NAMALWA (cell line): ENCODE measurements around the gene NLGN1.

Source experiments
- DNase-seq: peaks from one replicate; pipeline ENCODE4 v3.0.0-alpha.2; 2015; ENCODE audit warnings: low spot score

Gene NLGN1

GRCh38 chr3:173770011-173770410 is 372.5 kb downstream of the NLGN1 start:
- DNase-seq = no peak

DNA sequence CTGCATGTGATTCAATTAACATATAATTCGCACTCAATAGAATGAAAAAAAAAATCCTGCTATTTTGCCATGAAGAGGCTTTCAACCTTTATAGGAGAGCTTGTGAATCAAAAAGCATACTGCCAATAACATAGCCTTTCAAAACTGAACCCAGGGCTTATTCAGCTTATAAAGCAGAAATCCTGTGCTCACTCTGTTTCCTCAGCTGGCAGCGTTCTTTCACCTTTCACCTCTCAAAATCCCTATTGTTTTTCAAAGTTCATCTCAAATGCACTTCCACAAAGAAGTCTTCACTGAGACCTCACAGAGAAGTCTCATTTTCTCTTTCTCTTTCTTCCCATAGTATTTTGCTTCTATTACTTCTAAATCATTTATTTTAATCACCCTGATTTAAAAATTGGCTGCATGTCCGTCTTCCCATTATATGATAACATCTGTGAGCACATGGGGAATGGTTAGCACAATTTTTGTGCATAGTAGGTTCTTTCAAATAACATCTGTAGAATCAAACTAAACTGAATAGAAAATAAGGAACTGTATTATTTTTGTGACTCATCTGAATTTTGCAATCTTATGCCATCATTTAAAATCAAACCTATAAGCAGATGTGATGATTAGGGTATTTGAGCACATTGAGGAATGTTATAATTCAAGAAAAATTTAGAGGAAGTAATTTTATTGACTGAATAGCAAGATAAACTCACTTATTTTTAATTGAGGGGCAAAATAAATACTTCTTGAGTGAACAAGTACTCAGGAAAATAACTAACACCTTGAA is 373.4 kb downstream of the NLGN1 start:
- no peak for DNase-seq

- DNase-seq = no peak
Measured at GRCh38 chr3:173773800-173774199, 376.3 kb downstream of the NLGN1 start.

DNA sequence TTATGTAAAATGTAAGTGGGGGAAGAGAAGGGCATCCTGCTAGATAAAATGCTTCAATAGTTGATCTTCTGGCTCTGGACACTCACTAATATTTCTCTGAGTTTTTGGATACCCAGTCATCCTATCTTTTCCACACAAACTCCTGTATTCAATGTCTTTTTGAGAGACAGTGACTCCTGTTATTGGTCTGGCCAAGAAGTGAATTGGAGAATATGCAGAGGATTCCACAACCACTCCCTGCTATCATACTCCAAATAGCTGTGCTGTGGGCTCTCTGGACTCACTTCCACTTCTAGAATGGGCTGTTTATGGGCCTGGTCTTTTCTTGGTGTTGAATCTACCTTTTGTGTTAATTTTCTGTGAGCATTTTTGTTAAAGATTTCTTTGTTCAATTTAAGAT is 376.8 kb downstream of the NLGN1 start:
- DNase-seq = no peak

DNA sequence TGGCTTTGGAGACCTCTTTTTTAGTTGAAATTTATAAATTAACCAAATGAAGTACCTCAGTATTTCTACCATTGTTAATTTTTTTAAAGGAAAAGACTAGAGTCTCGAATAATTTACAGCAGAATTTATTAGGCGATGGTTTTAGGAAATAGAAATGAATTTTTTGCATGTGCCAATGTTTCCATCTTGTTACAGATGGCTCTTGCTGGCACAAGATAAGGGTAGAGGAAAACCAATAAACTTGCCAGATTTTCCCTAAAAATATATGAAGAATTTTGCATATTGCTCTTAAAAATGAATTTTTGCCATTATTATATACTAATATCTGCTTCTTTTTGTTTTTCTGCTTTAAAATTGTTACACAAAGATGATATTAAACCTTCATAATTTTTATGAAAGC is 380.7 kb downstream of the NLGN1 start:
- DNase-seq = no peak

DNA sequence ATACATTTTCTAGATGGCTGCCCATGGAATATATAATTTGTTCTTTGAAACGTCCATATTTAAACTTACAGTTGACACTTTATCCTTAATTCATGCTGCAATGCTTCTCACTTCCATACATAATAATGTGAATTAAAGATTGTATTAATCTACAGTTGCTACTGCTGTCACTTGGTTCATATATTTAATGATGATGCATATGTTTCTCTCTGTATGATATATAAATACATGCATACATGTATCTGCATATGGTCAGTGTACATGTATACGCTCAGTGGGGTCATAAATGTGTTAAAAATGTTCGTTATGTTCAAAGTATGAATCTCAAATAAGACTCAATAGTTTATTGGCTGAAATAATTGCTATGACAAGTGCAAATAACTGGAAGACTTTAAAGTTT is 382.5 kb downstream of the NLGN1 start:
- DNase-seq = no peak

DNA sequence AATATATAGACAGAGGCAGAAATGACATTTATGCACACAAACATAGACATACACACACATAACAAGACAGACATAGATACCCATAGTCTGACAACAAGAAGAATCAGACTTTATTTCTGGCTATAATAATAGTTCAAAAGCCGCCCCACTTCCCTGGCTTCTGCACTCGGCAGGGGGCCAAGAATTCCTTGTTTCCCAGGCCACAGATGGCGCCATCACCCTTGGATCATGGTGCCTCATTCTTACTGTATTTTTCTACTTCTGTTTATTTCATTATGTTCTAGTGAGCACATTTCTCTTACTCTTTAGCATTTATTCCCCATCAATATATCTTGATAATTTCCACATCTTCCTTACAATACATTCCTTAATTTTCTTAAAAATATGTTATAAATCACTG is 387.5 kb downstream of the NLGN1 start:
- DNase-seq = no peak

DNA sequence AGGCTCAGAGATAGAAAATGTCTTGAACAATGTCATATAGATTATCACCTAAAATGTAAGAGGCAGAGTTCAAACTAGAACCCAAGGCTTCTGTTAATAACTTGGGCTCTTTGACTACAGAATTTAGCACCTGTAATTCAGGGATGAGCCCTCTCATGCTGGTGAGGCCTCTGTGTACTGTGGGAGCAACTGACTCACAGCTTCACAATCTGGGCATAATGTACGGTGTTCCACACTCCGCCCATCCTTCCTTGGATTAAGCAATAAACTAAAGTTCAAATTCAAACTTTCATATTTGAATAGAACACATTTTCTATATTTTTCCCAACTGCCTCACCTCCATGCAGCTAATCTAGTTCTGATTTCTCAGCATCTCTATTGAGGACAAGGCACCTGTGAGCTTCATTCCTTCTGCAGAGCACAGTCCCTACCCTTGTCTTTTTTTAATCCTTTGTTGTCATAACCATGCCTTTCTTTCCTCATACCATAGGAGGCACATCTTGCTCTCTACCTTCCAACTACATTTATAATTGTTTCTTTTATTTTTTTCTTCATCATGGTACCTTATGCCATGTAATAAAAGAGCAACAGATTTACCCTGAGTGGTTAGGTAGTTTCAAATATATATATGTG is 392.1 kb downstream of the NLGN1 start:
- DNase-seq = no peak

- DNase-seq = no peak
Measured at GRCh38 chr3:173793963-173794362, 396.4 kb downstream of the NLGN1 start.

DNA sequence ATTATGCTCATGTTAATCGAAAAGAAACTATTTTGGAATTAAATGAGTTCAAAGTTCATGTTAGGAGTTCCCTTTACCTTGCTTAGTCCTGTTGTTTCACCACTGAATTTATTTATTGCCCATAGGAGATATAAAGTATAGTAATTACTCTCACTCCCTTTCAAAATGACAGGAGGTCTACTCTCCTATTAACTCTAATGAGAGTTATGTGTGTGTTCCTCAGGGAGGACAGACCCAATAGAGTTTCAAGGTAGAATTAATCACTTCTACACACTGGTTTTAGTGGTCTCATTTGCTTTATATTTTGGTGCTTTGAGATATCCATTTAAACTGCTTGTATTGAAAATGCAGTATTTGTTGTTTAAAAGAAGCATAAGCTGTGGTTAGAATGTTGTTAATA is 398.9 kb downstream of the NLGN1 start:
- no peak for DNase-seq

DNA sequence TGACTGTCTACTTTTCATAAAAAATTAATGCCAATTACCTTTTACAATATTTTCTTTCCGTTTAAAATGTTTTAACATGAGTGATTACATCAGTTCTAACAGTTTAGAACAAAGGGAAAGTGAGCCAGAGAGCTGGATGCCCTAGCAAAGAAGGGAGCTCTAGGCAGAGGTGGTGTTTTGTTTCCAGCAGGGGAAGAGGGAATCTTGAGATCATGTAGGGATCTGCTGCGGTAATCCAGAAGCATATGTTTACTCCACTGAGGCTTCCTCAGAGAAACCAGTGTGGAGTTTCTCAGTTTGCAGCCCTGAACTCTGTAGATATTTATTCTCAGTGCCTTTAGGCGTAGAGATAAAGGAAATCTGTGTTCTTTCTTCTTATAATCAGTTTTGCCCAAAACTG is 399.3 kb downstream of the NLGN1 start:
- DNase-seq = no peak

GRCh38 chr3:173799060-173799816 is 401.7 kb downstream of the NLGN1 start:
- DNase-seq = no peak

- no peak for DNase-seq
Measured at GRCh38 chr3:173800154-173800553, 402.6 kb downstream of the NLGN1 start.

DNA sequence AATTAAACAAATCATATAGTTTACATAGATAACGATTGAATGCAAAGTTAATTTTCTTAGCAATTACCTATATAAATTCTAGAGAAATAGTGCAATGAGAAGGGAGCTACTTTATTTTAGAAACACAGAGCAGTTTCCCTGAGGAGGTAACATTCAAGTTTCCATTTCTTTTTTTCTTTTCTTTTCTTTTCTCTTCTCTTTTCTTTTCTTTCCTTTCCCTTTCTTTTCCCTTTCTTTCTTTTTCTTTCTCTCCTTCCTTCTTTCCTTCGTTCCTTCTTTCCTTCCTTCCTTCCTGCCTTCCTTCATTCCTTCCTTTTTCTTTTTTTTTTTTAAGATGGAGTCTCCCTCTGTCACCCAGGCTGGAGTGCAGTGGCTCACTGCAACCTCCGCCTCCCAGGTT is 417.3 kb downstream of the NLGN1 start:
- no peak for DNase-seq

DNA sequence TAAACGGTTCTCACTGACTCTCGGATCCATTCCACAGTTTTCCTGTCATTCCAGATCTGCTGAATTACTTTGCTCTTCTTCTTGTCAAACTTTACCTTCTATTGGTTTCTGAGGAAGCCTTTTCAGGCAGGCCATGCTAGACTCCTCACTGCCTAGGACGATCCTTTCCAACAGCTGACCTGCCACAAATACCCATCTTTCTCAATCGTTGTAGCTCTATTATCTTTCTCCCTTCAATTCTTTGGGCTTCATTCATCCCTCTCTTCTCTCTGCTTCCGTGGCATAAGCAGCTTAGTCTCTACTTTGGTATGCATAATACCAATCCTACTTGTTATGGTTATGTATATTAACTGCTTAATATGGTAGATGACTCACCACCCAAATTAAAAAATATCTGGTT is 421.8 kb downstream of the NLGN1 start:
- no peak for DNase-seq

DNA sequence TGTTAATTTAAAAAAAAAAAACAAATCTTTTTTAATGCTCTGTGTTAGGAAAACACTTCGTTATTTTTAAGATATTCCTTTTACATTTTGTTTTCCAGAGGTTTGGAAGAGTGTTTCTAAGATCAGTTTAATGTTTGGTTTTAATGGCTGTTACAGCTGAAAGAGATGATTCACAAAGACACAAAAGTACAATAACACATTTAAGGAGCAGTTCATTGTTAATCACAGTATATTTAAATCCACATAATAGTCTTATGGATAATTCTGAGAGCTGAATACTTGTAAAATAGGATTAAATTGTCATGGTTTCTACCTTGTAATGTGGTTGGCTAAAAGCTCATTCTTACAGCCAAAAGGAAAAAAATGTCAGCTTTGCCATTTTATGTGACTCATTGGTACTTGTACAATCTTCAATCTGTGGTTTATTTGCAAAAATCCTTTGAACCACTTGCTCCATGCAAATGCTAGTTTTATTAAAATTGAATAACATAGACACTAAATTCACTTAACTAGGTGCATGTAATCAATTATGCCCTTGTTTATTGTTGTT is 426.4 kb downstream of the NLGN1 start:
- no peak for DNase-seq

GRCh38 chr3:173825730-173826129 is 428.2 kb downstream of the NLGN1 start:
- DNase-seq = no peak

- no peak for DNase-seq
Measured at GRCh38 chr3:173826416-173826815, 428.9 kb downstream of the NLGN1 start.

DNA sequence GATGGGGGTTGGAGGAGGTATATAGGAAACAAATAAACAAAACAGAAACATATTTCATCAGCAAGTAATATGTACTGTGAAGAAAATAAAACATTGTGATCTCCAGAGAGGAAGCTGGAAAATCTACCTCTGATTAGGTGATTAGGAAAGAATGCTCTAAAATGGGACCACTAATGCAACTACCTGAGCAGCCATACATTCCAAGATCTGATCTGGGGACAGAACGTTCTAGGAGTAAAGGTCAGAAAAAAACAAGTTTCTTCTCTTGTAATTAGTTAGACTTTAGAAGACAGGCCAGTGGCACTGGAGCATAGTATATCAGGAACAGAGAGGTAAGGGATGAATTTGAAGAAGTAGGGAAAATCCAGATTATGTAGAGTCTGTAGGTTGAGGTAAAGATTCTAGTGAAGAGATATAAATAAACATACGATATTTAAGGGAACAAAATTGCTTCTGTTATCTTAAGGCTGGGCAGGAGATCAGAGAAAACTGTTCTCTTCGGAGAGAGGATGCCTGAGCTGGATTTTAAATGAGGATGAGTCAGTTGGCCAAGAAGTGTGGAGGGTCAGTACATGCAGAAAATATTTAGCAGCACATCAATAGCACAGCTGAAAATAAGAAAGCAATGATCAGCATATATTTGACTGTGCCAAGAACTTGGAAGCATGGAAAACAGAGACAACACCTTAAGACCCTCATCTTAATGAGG is 429.5 kb downstream of the NLGN1 start:
- no peak for DNase-seq

- no peak for DNase-seq
Measured at GRCh38 chr3:173838644-173839043, 441.1 kb downstream of the NLGN1 start.

- no peak for DNase-seq
Measured at GRCh38 chr3:173839859-173840258, 442.3 kb downstream of the NLGN1 start.

- no peak for DNase-seq
Measured at GRCh38 chr3:173841334-173841733, 443.8 kb downstream of the NLGN1 start.
